HepG2 (cell line): ENCODE measurements around the gene MYO19. TPM values are rescaled to one million over a fixed set of nuclear protein-coding genes. Genes with fewer than 3 reads are reported as not detected.

ENCODE experiments used
- BRD4 ChIP-seq: sonication (generic); formaldehyde crosslinking; IDR thresholded peaks from 2 replicates; pipeline ENCODE4 v1.4.0; 2020; ENCODE audit warnings: missing genetic modification reagents
- CREM ChIP-seq, 2 experiments: sonication (generic) in 1 of 2; formaldehyde crosslinking in 1 of 2; IDR thresholded peaks; 2 replicates each; pipeline versions ENCODE4 v1.4.0 to v1.6.1; 2016 to 2020; ENCODE audit warnings: antibody characterized with exemption in 1 of 2, mild to moderate bottlenecking in 1 of 2, missing genetic modification reagents in 1 of 2
- ISL2 ChIP-seq: sonication (generic); formaldehyde crosslinking; IDR thresholded peaks from 2 replicates; pipeline ENCODE4 v1.5.0; 2020; ENCODE audit warnings: missing genetic modification reagents
- KAT8 ChIP-seq: IDR thresholded peaks from 2 replicates; pipeline ENCODE4 v1.6.1; 2016; ENCODE audit warnings: missing genetic modification reagents, missing compliant biosample characterization
- KLF16 ChIP-seq, 2 experiments: sonication (generic) in 1 of 2; formaldehyde crosslinking in 1 of 2; IDR thresholded peaks; 2 replicates each; pipeline versions ENCODE4 v1.6.1 to v1.8.0; 2016 to 2023; ENCODE audit warnings: missing genetic modification reagents in 2 of 2, missing compliant biosample characterization in 1 of 2
- NPAS2 ChIP-seq: sonication (generic); formaldehyde crosslinking; IDR thresholded peaks from 2 replicates; pipeline ENCODE4 v1.8.0; 2022; ENCODE audit warnings: mild to moderate bottlenecking, missing genetic modification reagents, borderline replicate concordance
- PAWR ChIP-seq: sonication (generic); formaldehyde crosslinking; IDR thresholded peaks from 2 replicates; pipeline ENCODE4 v1.4.0; 2020; ENCODE audit warnings: missing genetic modification reagents, mild to moderate bottlenecking, borderline replicate concordance
- RORA ChIP-seq: sonication (generic); formaldehyde crosslinking; IDR thresholded peaks from 2 replicates; pipeline ENCODE4 v1.5.0; 2020; ENCODE audit warnings: mild to moderate bottlenecking, missing genetic modification reagents, moderate library complexity
- SP2 ChIP-seq: sonication (generic); formaldehyde crosslinking; IDR thresholded peaks from 2 replicates; pipeline ENCODE4 v1.5.1; 2020; ENCODE audit warnings: mild to moderate bottlenecking, missing genetic modification reagents
- TBL1XR1 ChIP-seq: fragments of 150-350 bp; IDR thresholded peaks from 2 replicates; pipeline ENCODE4 v1.6.1; 2014; ENCODE audit warnings: borderline replicate concordance, low read length; ENCODE audit not compliant: partially characterized antibody
- THAP11 ChIP-seq: IDR thresholded peaks from 2 replicates; pipeline ENCODE4 v1.6.1; 2016; ENCODE audit warnings: missing biosample characterization, missing genetic modification reagents
- ZNF337 ChIP-seq: sonication (generic); formaldehyde crosslinking; IDR thresholded peaks from 2 replicates; pipeline ENCODE4 v1.5.1; 2020; ENCODE audit warnings: missing genetic modification reagents, low read depth, mild to moderate bottlenecking, borderline replicate concordance
- ZNF737 ChIP-seq: sonication (generic); formaldehyde crosslinking; IDR thresholded peaks from 2 replicates; pipeline ENCODE4 v1.5.0; 2020; ENCODE audit warnings: missing genetic modification reagents, mild to moderate bottlenecking, borderline replicate concordance
- ZNF749 ChIP-seq: sonication (generic); formaldehyde crosslinking; IDR thresholded peaks from 2 replicates; pipeline ENCODE4 v1.8.0; 2022; ENCODE audit warnings: mild to moderate bottlenecking, missing genetic modification reagents, moderate library complexity, borderline replicate concordance
- ZNF891 ChIP-seq: sonication (generic); formaldehyde crosslinking; IDR thresholded peaks from 2 replicates; pipeline ENCODE4 v1.5.0; 2020; ENCODE audit warnings: mild to moderate bottlenecking, missing genetic modification reagents
- polyA plus RNA-seq, 8 experiments: library from polyadenylated mRNA; depleted of rRNA in 3 of 8; stranded (reverse) in 7 of 8; unstranded in 1 of 8; fragments of >200 nt; fragmentation: Illumina TruSeq in 4 of 8; extraction: Trizol in 4 of 8; gene quantifications; 2 replicates each; pipeline versions ENCODE4 v1.2.1 to v1.2.3, GENCODE V29; 2011 to 2016; ENCODE audit warnings: low read depth in 4 of 8, missing spikeins in 1 of 8, mixed read lengths in 1 of 8; ENCODE audit not compliant: insufficient read depth in 1 of 8
- total RNA-seq, 5 experiments: library from RNA; depleted of rRNA; stranded (reverse); fragments of >200 nt; fragmentation: Illumina TruSeq; extraction: Trizol; gene quantifications; 2 replicates each; pipeline ENCODE4 v1.2.3, GENCODE V29; 2016; ENCODE audit warnings: low read depth in 1 of 5
- TF ChIP-seq, protein P1 (sequence below): sonication (generic); formaldehyde crosslinking; IDR thresholded peaks from 2 replicates; pipeline ENCODE4 v1.4.0; 2020; ENCODE audit warnings: missing genetic modification reagents
- TF ChIP-seq, protein P2 (sequence below), 2 experiments: sonication (generic) in 1 of 2; formaldehyde crosslinking in 1 of 2; IDR thresholded peaks; 2 replicates each; pipeline versions ENCODE4 v1.4.0 to v1.6.1; 2016 to 2020; ENCODE audit warnings: borderline replicate concordance in 1 of 2, low read depth in 1 of 2, mild to moderate bottlenecking in 1 of 2, missing genetic modification reagents in 1 of 2
- TF ChIP-seq, protein P3 (sequence below): sonication (generic); IDR thresholded peaks from 2 replicates; pipeline ENCODE4 v1.6.1; 2016; ENCODE audit warnings: low read depth, borderline replicate concordance
- TF ChIP-seq, protein P4 (sequence below): IDR thresholded peaks from 2 replicates; pipeline ENCODE4 v1.6.1; 2018; ENCODE audit warnings: missing genetic modification reagents

MYO19 gene
- total and polyA plus RNA-seq, 2 of the 13 experiments (the other 11 are each of a cell fraction or from before 2014, with no cell fraction given) = 75.7 to 82.3 TPM

DNA sequence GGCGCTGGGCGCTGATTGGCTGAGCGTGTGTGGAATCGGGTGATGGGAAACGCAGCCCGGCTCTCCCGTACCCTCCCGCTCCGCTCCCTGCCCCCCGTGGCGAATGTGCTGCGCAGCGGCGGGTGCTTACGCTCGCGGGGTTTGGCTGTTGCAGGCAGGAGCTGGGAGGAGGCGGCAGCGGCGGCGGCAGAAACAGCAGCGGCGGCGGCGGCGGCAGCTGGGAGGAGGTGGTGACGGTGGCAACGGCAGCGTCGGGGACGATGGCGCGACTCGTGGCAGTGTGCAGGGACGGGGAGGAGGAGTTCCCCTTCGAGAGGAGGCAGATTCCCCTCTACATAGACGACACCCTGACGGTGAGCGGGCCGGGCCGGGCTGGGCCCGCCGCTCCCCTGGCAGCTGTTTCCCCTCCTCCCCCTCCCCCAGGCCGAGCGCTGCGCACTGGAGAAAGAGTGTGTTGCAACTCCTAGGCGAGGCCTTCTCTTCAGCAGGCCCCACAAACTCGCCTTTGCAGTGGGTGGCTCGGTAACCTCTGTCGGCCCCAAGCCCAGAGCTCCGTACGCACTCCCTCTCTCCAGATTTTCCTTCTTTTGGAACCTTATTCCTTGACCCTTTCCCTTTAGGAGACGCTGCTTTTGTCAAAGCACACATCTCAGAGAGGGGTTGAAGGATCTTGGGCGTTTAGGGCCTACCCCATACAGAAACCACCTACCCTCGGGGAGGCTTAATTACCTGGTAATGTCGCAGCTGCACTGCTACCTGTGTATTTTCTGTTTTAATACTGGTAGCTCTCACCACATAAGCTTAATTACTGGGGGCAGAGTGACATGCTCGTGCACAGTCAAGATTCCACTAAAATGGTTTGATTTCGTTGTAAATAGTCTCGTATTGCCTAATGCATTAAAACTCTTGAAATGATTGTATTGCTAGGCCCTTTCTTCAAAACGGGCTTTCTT is 11.1 kb upstream of the MYO19 start (continued):
- no peak for TF ChIP-seq RORA (CRISPR knock-in tag)
- TF ChIP-seq, protein P1, sequence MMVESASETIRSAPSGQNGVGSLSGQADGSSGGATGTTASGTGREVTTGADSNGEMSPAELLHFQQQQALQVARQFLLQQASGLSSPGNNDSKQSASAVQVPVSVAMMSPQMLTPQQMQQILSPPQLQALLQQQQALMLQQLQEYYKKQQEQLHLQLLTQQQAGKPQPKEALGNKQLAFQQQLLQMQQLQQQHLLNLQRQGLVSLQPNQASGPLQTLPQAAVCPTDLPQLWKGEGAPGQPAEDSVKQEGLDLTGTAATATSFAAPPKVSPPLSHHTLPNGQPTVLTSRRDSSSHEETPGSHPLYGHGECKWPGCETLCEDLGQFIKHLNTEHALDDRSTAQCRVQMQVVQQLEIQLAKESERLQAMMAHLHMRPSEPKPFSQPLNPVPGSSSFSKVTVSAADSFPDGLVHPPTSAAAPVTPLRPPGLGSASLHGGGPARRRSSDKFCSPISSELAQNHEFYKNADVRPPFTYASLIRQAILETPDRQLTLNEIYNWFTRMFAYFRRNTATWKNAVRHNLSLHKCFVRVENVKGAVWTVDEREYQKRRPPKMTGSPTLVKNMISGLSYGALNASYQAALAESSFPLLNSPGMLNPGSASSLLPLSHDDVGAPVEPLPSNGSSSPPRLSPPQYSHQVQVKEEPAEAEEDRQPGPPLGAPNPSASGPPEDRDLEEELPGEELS (CRISPR knock-in tag) = no peak; the same call in 1 of the 2 replicates
- no peak for TF ChIP-seq ZNF337 (CRISPR knock-in tag)
- no peak for TF ChIP-seq CREM (IDR thresholded peaks at IDR 0.05)
- TF ChIP-seq CREM (CRISPR knock-in tag; IDR thresholded peaks at IDR 0.05) = no peak
- no peak for TF ChIP-seq ZNF737
- no peak for TF ChIP-seq PAWR (CRISPR knock-in tag)
- TF ChIP-seq KAT8 (CRISPR knock-in tag) = 0 out of 2 replicates have a peak, but pooled peaks have one; percentile 61
- TF ChIP-seq, protein P2, sequence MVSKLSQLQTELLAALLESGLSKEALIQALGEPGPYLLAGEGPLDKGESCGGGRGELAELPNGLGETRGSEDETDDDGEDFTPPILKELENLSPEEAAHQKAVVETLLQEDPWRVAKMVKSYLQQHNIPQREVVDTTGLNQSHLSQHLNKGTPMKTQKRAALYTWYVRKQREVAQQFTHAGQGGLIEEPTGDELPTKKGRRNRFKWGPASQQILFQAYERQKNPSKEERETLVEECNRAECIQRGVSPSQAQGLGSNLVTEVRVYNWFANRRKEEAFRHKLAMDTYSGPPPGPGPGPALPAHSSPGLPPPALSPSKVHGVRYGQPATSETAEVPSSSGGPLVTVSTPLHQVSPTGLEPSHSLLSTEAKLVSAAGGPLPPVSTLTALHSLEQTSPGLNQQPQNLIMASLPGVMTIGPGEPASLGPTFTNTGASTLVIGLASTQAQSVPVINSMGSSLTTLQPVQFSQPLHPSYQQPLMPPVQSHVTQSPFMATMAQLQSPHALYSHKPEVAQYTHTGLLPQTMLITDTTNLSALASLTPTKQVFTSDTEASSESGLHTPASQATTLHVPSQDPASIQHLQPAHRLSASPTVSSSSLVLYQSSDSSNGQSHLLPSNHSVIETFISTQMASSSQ (IDR thresholded peaks at IDR 0.05; ENCODE audit: low read depth) = no peak
- TF ChIP-seq, protein P2 (CRISPR knock-in tag; IDR thresholded peaks at IDR 0.05; ENCODE audit: borderline replicate concordance) = 0 out of 2 replicates have a peak, but pooled peaks have one; percentile 30
- TF ChIP-seq TBL1XR1 = no peak
- TF ChIP-seq ISL2 (CRISPR knock-in tag) = 0 out of 2 replicates have a peak, but pooled peaks have one; percentile 42
- TF ChIP-seq KLF16 (CRISPR knock-in tag; IDR thresholded peaks at IDR 0.05) = peak in 1 of 2 experiments; percentile 63; a peak in 2 of 4 replicates
- TF ChIP-seq, protein P3, sequence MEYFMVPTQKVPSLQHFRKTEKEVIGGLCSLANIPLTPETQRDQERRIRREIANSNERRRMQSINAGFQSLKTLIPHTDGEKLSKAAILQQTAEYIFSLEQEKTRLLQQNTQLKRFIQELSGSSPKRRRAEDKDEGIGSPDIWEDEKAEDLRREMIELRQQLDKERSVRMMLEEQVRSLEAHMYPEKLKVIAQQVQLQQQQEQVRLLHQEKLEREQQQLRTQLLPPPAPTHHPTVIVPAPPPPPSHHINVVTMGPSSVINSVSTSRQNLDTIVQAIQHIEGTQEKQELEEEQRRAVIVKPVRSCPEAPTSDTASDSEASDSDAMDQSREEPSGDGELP = peak; percentile 90; the same call in 1 of the 2 replicates
- TF ChIP-seq, protein P4, sequence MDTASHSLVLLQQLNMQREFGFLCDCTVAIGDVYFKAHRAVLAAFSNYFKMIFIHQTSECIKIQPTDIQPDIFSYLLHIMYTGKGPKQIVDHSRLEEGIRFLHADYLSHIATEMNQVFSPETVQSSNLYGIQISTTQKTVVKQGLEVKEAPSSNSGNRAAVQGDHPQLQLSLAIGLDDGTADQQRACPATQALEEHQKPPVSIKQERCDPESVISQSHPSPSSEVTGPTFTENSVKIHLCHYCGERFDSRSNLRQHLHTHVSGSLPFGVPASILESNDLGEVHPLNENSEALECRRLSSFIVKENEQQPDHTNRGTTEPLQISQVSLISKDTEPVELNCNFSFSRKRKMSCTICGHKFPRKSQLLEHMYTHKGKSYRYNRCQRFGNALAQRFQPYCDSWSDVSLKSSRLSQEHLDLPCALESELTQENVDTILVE (CRISPR knock-in tag) = peak; percentile 97
- TF ChIP-seq ZNF891 (CRISPR knock-in tag) = peak; percentile 81; the same call in 1 of the 2 replicates
- no peak for TF ChIP-seq NPAS2 (CRISPR knock-in tag)
- TF ChIP-seq THAP11 (CRISPR knock-in tag) = peak; percentile 88
- TF ChIP-seq ZNF749 (CRISPR knock-in tag) = 0 out of 2 replicates have a peak, but pooled peaks have one; percentile 60
- TF ChIP-seq SP2 = peak; percentile 76
- TF ChIP-seq BRD4 (CRISPR knock-in tag) = 0 out of 2 replicates have a peak, but pooled peaks have one; percentile 22
